SK-N-MC (cell line): Measurements from ENCODE around the gene IPPK.

Experiments
- DNase-seq: peaks from one replicate; pipeline ENCODE4 v3.0.0-alpha.2; 2011; ENCODE audit warnings: low read depth, low spot score
- H3K27ac ChIP-seq: fragments of 200-600 bp; sonication (generic); 2 replicates; pipeline ENCODE4 v1.5.1; 2016; ENCODE audit warnings: mixed run types
- H3K36me3 ChIP-seq: fragments of 200-600 bp; sonication (generic); 2 replicates; pipeline ENCODE4 v1.6.1; 2017; ENCODE audit warnings: antibody characterized with exemption, low read length, mixed read lengths; ENCODE audit not compliant: insufficient read depth
- H3K4me3 ChIP-seq: fragments of 200-600 bp; sonication (generic); 2 replicates; pipeline ENCODE4 v1.5.1; 2016
- H3K9ac ChIP-seq: fragments of 200-600 bp; sonication (generic); 2 replicates; pipeline ENCODE4 v1.8.0; 2017; ENCODE audit warnings: mixed run types, mixed read lengths; ENCODE audit not compliant: insufficient read length
- H3K9me3 ChIP-seq: fragments of 200-600 bp; sonication (generic); 2 replicates; pipeline ENCODE4 v1.6.1; 2017; ENCODE audit warnings: low read depth, mild to moderate bottlenecking, antibody characterized with exemption, low read length, moderate library complexity, mixed read lengths
- EZH2 ChIP-seq: fragments of 200-600 bp; sonication (generic); IDR thresholded peaks from one replicate; pipeline ENCODE4 v1.6.1; 2017; ENCODE audit warnings: antibody characterized with exemption
- FOXP2 ChIP-seq: optimal IDR thresholded peaks from 2 replicates; pipeline ENCODE3; 2011; ENCODE audit warnings: mild to moderate bottlenecking, moderate library complexity; ENCODE audit not compliant: insufficient read depth; ENCODE audit errors: extremely low read length, control extremely low read depth
- POLR2AphosphoS5 ChIP-seq: IDR thresholded peaks from 2 replicates; pipeline ENCODE4 v1.6.1; 2012; ENCODE audit warnings: mild to moderate bottlenecking, low read depth, low read length, borderline replicate concordance

The IPPK gene

GRCh38 chr9:92671323-92671722, 1.4 kb upstream of the IPPK start:
- H3K9ac ChIP-seq: no peak overlapping the region
- TF ChIP-seq POLR2AphosphoS5 (no peak), EZH2 (no peak), FOXP2 (no peak)
- DNase-seq: no peak
- H3K4me3 ChIP-seq: peak overlapping the region; percentile 95
- H3K9me3 ChIP-seq: no peaks in the 10 kb centered on the region
- H3K27ac ChIP-seq: peak overlapping the region; percentile 45; the same call in 1 of the 2 replicates
- H3K36me3 ChIP-seq: no peaks in the 10 kb centered on the region

GRCh38 chr9:92669527-92669889, 423 bp downstream of the IPPK start:
- Histone ChIP-seq H3K36me3 (no peaks in the 10 kb centered on the region), H3K4me3 (peak overlapping the region; percentile 95), H3K9ac (peak overlapping the region; percentile 78), H3K27ac (no peak overlapping the region), H3K9me3 (no peaks in the 10 kb centered on the region)
- DNase-seq: no peak
- TF ChIP-seq EZH2 (no peak), FOXP2 (no peak)

- peak overlapping the region; percentile 95 for H3K4me3 ChIP-seq
- H3K9ac ChIP-seq: peak overlapping the region; percentile 78
- TF ChIP-seq FOXP2 (no peak), EZH2 (no peak), POLR2AphosphoS5 (no peak)
- no peak overlapping the region for H3K27ac ChIP-seq
- DNase-seq: no peak
- H3K36me3 ChIP-seq: no peaks in the 10 kb centered on the region
- no peaks in the 10 kb centered on the region for H3K9me3 ChIP-seq
Measured at GRCh38 chr9:92668746-92669526, 995 bp downstream of the IPPK start.

GRCh38 chr9:92666912-92667532, 2.9 kb downstream of the IPPK start:
- Histone ChIP-seq H3K9ac (no peak overlapping the region), H3K36me3 (no peaks in the 10 kb centered on the region)

GRCh38 chr9:92666236-92666635, 3.7 kb downstream of the IPPK start:
- Histone ChIP-seq H3K27ac (no peak overlapping the region), H3K9ac (peak overlapping the region; percentile 15)

More at GRCh38 chr9:92666912-92667532, 2.9 kb downstream of the IPPK start:
- DNase-seq: no peak
- H3K27ac ChIP-seq: no peak overlapping the region
- no peaks in the 10 kb centered on the region for H3K9me3 ChIP-seq
- TF ChIP-seq POLR2AphosphoS5 (no peak), EZH2 (no peak), FOXP2 (no peak)
- no peak overlapping the region for H3K4me3 ChIP-seq

DNA sequence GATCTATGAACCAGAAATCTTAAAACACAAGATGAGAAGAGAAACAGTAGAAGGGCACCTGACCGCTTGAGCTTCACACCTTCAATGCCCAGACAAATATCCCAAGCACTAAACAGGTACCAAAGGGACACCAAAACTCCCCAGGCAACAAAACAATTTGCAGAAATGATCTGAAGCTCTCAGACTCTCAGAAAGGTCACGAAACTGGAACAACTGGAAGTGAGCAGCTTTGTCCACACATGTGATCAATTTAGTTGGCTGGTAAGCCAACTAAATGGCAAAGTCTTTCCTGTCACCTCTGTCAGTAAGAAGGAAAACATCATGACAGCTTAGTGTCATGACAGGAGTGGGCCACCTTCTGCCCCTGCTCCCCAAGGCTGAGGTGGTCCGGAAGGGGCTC, 4.1 kb downstream of the IPPK start:
- no peaks in the 10 kb centered on the region for H3K9me3 ChIP-seq
- H3K4me3 ChIP-seq: no peak overlapping the region
- H3K9ac ChIP-seq: peak overlapping the region; percentile 15
- DNase-seq: no peak
- no peaks in the 10 kb centered on the region for H3K36me3 ChIP-seq
- no peak overlapping the region for H3K27ac ChIP-seq
- TF ChIP-seq FOXP2 (no peak), POLR2AphosphoS5 (no peak), EZH2 (no peak)

More at GRCh38 chr9:92666236-92666635, 3.7 kb downstream of the IPPK start:
- no peak for DNase-seq
- TF ChIP-seq POLR2AphosphoS5 (no peak), EZH2 (no peak), FOXP2 (no peak)
- no peaks in the 10 kb centered on the region for H3K36me3 ChIP-seq
- no peaks in the 10 kb centered on the region for H3K9me3 ChIP-seq
- H3K4me3 ChIP-seq: no peak overlapping the region

GRCh38 chr9:92664394-92665152, 5.4 kb downstream of the IPPK start:
- no peak overlapping the region for H3K27ac ChIP-seq
- no peak overlapping the region for H3K4me3 ChIP-seq

DNA sequence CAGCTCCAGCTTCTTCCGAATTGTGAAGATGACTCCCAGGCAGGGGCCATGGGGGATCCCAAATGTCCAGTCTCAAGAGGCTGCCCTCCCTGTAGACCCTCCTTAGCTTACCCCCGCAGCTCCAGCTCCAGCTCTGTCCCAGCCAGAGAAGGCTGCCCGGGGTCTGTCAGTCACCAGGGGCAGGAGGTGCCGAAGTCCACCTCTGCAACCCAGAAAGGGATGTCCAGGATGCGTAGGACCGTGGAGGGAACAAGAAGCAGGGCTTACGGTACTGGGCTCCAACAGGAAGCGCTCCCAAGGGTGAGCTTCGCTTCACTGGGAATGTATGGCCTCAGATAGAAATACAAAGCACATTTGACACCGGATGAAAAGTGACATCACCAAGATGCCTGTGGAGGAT, 6.0 kb downstream of the IPPK start:
- Histone ChIP-seq H3K9me3 (no peaks in the 10 kb centered on the region), H3K4me3 (no peak overlapping the region), H3K9ac (no peak overlapping the region), H3K27ac (no peak overlapping the region), H3K36me3 (no peaks in the 10 kb centered on the region)
- no peak for DNase-seq
- TF ChIP-seq POLR2AphosphoS5: no peak
- no peak for TF ChIP-seq EZH2
- TF ChIP-seq FOXP2: no peak

More at GRCh38 chr9:92664394-92665152, 5.4 kb downstream of the IPPK start:
- H3K36me3 ChIP-seq: no peaks in the 10 kb centered on the region
- H3K9ac ChIP-seq: no peak overlapping the region
- TF ChIP-seq EZH2 (no peak), POLR2AphosphoS5 (no peak), FOXP2 (no peak)
- no peak for DNase-seq
- no peaks in the 10 kb centered on the region for H3K9me3 ChIP-seq
